Spleen (tissue), 7 donors: ENCODE data around the gene SPRED3.

Experiments used
- POLR2A ChIP-seq, 3 donors: fragments of 450-650 bp; IDR thresholded peaks; one replicate each; pipeline ENCODE4 v1.5.1; 2017; ENCODE audit warnings: antibody characterized with exemption in 3 of 3, mild to moderate bottlenecking in 1 of 3
- TF ChIP-seq, protein P1 (sequence below), 11 experiments: fragments of 200-600 bp in 7 of 11; fragments of 450-650 bp in 4 of 11; sonication (generic) in 4 of 11; IDR thresholded peaks in 8 of 11; conservative IDR thresholded peaks in 3 of 11; 1 replicate in 7 of 11; 2 replicates in 4 of 11; pipeline versions ENCODE4 v1.4.0 to v1.8.0; 2016 to 2021; ENCODE audit warnings: antibody characterized with exemption in 11 of 11, inconsistent platforms in 4 of 11, mild to moderate bottlenecking in 1 of 11
- donor health status: DM: no; HTN: no; CAD: no; lungs with moderate emphysema.
- donor health status: DM: no; HTN: no; CAD: no.
- donor health status: DM: no; HTN: no; CAD: no.

DNA sequence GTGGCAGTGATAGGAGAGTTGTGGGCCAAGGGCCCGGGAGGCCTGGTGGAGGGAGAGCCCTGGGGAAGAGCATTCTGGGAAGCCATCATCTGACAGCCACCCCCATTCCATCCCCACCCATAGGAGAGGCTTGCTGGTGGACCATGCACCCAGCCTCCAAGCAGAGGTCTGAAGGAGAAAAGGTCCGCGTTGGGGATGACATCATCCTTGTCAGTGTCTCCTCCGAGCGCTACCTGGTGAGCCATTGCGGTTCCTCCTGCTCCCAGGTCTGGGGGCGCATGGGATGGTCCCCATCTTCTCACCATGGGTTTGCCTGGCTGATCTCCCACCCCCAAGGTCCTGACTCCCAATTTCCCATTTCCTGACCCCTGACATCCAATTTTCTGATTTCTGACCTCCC, 55.5 kb downstream of the SPRED3 start:
- TF ChIP-seq, protein P1, sequence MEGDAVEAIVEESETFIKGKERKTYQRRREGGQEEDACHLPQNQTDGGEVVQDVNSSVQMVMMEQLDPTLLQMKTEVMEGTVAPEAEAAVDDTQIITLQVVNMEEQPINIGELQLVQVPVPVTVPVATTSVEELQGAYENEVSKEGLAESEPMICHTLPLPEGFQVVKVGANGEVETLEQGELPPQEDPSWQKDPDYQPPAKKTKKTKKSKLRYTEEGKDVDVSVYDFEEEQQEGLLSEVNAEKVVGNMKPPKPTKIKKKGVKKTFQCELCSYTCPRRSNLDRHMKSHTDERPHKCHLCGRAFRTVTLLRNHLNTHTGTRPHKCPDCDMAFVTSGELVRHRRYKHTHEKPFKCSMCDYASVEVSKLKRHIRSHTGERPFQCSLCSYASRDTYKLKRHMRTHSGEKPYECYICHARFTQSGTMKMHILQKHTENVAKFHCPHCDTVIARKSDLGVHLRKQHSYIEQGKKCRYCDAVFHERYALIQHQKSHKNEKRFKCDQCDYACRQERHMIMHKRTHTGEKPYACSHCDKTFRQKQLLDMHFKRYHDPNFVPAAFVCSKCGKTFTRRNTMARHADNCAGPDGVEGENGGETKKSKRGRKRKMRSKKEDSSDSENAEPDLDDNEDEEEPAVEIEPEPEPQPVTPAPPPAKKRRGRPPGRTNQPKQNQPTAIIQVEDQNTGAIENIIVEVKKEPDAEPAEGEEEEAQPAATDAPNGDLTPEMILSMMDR (IDR thresholded peaks at IDR 0.05 in 8 of 11, conservative IDR thresholded peaks at IDR 0.05 in 3 of 11), result no peak
- no peak for TF ChIP-seq POLR2A (IDR thresholded peaks at IDR 0.05)
